Ishikawa (cell line): Measurements from ENCODE around the gene CDHR1.

Source experiments
- CREB1 ChIP-seq: IDR thresholded peaks from 2 replicates; pipeline ENCODE4 v1.6.1; 2012; ENCODE audit warnings: low read depth
- EGR1 ChIP-seq: IDR thresholded peaks from 2 replicates; pipeline ENCODE4 v1.6.1; 2012
- EP300 ChIP-seq: IDR thresholded peaks from 2 replicates; pipeline ENCODE4 v1.6.1; 2012; ENCODE audit warnings: borderline replicate concordance
- FOXM1 ChIP-seq: IDR thresholded peaks from 2 replicates; pipeline ENCODE4 v1.6.1; 2012; ENCODE audit warnings: low read depth, borderline replicate concordance
- MAX ChIP-seq: IDR thresholded peaks from 2 replicates; pipeline ENCODE4 v1.6.1; 2012
- NFIC ChIP-seq: IDR thresholded peaks from 2 replicates; pipeline ENCODE4 v1.6.1; 2012
- RAD21 ChIP-seq: IDR thresholded peaks from 2 replicates; pipeline ENCODE4 v1.6.1; 2012; ENCODE audit warnings: low read depth
- REST ChIP-seq: IDR thresholded peaks from 2 replicates; pipeline ENCODE4 v1.6.1; 2012; ENCODE audit warnings: low read depth, mild to moderate bottlenecking
- TAF1 ChIP-seq: IDR thresholded peaks from 2 replicates; pipeline ENCODE4 v1.6.1; 2012; ENCODE audit warnings: low read depth, mild to moderate bottlenecking
- TEAD4 ChIP-seq: IDR thresholded peaks from 2 replicates; pipeline ENCODE4 v1.6.1; 2012
- USF1 ChIP-seq: IDR thresholded peaks from 2 replicates; pipeline ENCODE4 v1.6.1; 2012
- YY1 ChIP-seq: IDR thresholded peaks from 2 replicates; pipeline ENCODE4 v1.6.1; 2012; ENCODE audit warnings: low read depth
- ZBTB7A ChIP-seq: IDR thresholded peaks from 2 replicates; pipeline ENCODE4 v1.6.1; 2012; ENCODE audit warnings: low read depth

GRCh38 chr10:84155521-84155920 lies 38.8 kb upstream of the CDHR1 start:
- TF ChIP-seq MAX = no peak
- no peak for TF ChIP-seq TAF1
- no peak for TF ChIP-seq REST
- TF ChIP-seq USF1 = no peak
- TF ChIP-seq YY1 = no peak
- TF ChIP-seq CREB1 = no peak
- TF ChIP-seq EGR1 = no peak
- TF ChIP-seq ZBTB7A = no peak
- no peak for TF ChIP-seq EP300
- no peak for TF ChIP-seq RAD21
- TF ChIP-seq NFIC = no peak
- no peak for TF ChIP-seq TEAD4
- TF ChIP-seq FOXM1 = no peak
